Body of pancreas (tissue), 4 donors: ENCODE measurements around the gene THBS3.
"Not testable (repeated sequence)": the region's sequence is repeated elsewhere in the genome, so short reads cannot be mapped to it uniquely, and the experiment has no call there.

Experiments used
- CTCF ChIP-seq, 7 experiments: fragments of 450-650 bp in 4 of 7; fragments of 200-600 bp in 3 of 7; sonication (generic) in 3 of 7; IDR thresholded peaks; one replicate each; pipeline ENCODE4 v1.5.1; 2016 to 2019; ENCODE audit warnings: antibody characterized with exemption in 7 of 7
- POLR2A ChIP-seq, 3 donors: fragments of 450-650 bp; IDR thresholded peaks; one replicate each; pipeline ENCODE4 v1.6.1; 2016; ENCODE audit warnings: antibody characterized with exemption in 3 of 3, mild to moderate bottlenecking in 2 of 3

- TF ChIP-seq CTCF, POLR2A (IDR thresholded peaks at IDR 0.05): not testable (repeated sequence)
Observed at GRCh38 chr1:155225404-155225759, 17.7 kb upstream of the THBS3 start.
